ENCODE data around the gene ACYP2.

ACYP2 gene

GRCh38 chr2:54239427-54239826 is 124.0 kb downstream of the ACYP2 start:
- TF ChIP-seq CTCF (IDR thresholded peaks at IDR 0.05; ENCODE audit: control insufficient read depth, extremely low read depth, insufficient read depth), result no peak
- no peak overlapping the region for H3K4me3 ChIP-seq (ENCODE audit: low read depth, low read length)

GRCh38 chr2:54240515-54241469 is 125.4 kb downstream of the ACYP2 start:
- DNase-seq (ENCODE audit: low read depth), result no peak
- no peak for TF ChIP-seq CTCF (IDR thresholded peaks at IDR 0.05; ENCODE audit: control insufficient read depth, extremely low read depth, insufficient read depth)
- no peak overlapping the region for H3K4me3 ChIP-seq (ENCODE audit: low read depth, low read length)

More at GRCh38 chr2:54239427-54239826, 124.0 kb downstream of the ACYP2 start:
- no peak for DNase-seq (ENCODE audit: low read depth)

- TF ChIP-seq CTCF (IDR thresholded peaks at IDR 0.05; ENCODE audit: control insufficient read depth, extremely low read depth, insufficient read depth), result no peak
- no peak overlapping the region for H3K4me3 ChIP-seq (ENCODE audit: low read depth, low read length)
- no peak for DNase-seq (ENCODE audit: low read depth)
Observed at GRCh38 chr2:54247115-54247514, 131.7 kb downstream of the ACYP2 start.

GRCh38 chr2:54249629-54250028 is 134.2 kb downstream of the ACYP2 start:
- no peak overlapping the region for H3K4me3 ChIP-seq (ENCODE audit: low read depth, low read length)
- TF ChIP-seq CTCF (IDR thresholded peaks at IDR 0.05; ENCODE audit: control insufficient read depth, extremely low read depth, insufficient read depth), result no peak

GRCh38 chr2:54254180-54254579 is 138.8 kb downstream of the ACYP2 start:
- no peak for TF ChIP-seq CTCF (IDR thresholded peaks at IDR 0.05; ENCODE audit: control insufficient read depth, extremely low read depth, insufficient read depth)
- no peak overlapping the region for H3K4me3 ChIP-seq (ENCODE audit: low read depth, low read length)
- DNase-seq (ENCODE audit: low read depth), result no peak

More at GRCh38 chr2:54249629-54250028, 134.2 kb downstream of the ACYP2 start:
- DNase-seq (ENCODE audit: low read depth), result no peak

GRCh38 chr2:54255230-54256090 is 140.0 kb downstream of the ACYP2 start:
- DNase-seq (ENCODE audit: low read depth), result no peak
- no peak overlapping the region for H3K4me3 ChIP-seq (ENCODE audit: low read depth, low read length)
- TF ChIP-seq CTCF (IDR thresholded peaks at IDR 0.05; ENCODE audit: control insufficient read depth, extremely low read depth, insufficient read depth), result no peak

Measured in LNCaP clone FGC (cell line).